GM12878 (cell line): ENCODE results near the gene SMIM26. TPM values are rescaled to one million over a fixed set of nuclear protein-coding genes. Genes with fewer than 3 reads are reported as not detected.

ENCODE experiments used
- ATF7 ChIP-seq: fragments of 450-650 bp; IDR thresholded peaks from 2 replicates; pipeline ENCODE4 v1.6.1; 2016; ENCODE audit warnings: low read depth, mild to moderate bottlenecking
- BHLHE40 ChIP-seq, 2 experiments: fragments of 450-650 bp in 1 of 2; IDR thresholded peaks; 2 replicates each; pipeline ENCODE4 v1.6.1; 2011 to 2017; ENCODE audit warnings: low read depth in 2 of 2, borderline replicate concordance in 1 of 2, improper control_type of control experiment in 1 of 2, low read length in 1 of 2, mild to moderate bottlenecking in 1 of 2
- CBFB ChIP-seq: IDR thresholded peaks from 2 replicates; pipeline ENCODE4 v1.6.1; 2016; ENCODE audit warnings: antibody characterized with exemption, low read depth
- EP300 ChIP-seq, 2 experiments: fragments of 150-350 bp in 1 of 2; IDR thresholded peaks; 2 replicates each; pipeline ENCODE4 v1.6.1; 2011 to 2012; ENCODE audit warnings: low read depth in 2 of 2, low read length in 2 of 2, borderline replicate concordance in 1 of 2, improper control_type of control experiment in 1 of 2, inconsistent platforms in 1 of 2; ENCODE audit not compliant: control insufficient read depth in 1 of 2
- JUNB ChIP-seq: IDR thresholded peaks from 2 replicates; pipeline ENCODE4 v1.6.1; 2016; ENCODE audit warnings: antibody characterized with exemption, mild to moderate bottlenecking
- NR2F1 ChIP-seq: fragments of 450-650 bp; conservative IDR thresholded peaks from 2 replicates; pipeline ENCODE4 v1.6.1; 2017; ENCODE audit warnings: mild to moderate bottlenecking
- POLR2AphosphoS2 ChIP-seq: IDR thresholded peaks from 2 replicates; pipeline ENCODE4 v1.6.1; 2011; ENCODE audit warnings: low read depth, mild to moderate bottlenecking, low read length, improper control_type of control experiment, moderate library complexity
- SPI1 ChIP-seq: IDR thresholded peaks from 2 replicates; pipeline ENCODE4 v1.6.1; 2011; ENCODE audit warnings: low read depth, mild to moderate bottlenecking, low read length, moderate library complexity, borderline replicate concordance; ENCODE audit not compliant: insufficient read depth
- YBX1 ChIP-seq: fragments of 450-650 bp; IDR thresholded peaks from 2 replicates; pipeline ENCODE4 v1.6.1; 2016; ENCODE audit warnings: antibody characterized with exemption
- ZNF384 ChIP-seq: IDR thresholded peaks from 2 replicates; pipeline ENCODE4 v1.6.1; 2012; ENCODE audit warnings: low read depth, mild to moderate bottlenecking, low read length, improper control_type of control experiment, borderline replicate concordance
- ZSCAN29 ChIP-seq: fragments of 450-650 bp; IDR thresholded peaks from 2 replicates; pipeline ENCODE4 v1.6.1; 2017; ENCODE audit warnings: mild to moderate bottlenecking, moderate library complexity
- polyA plus RNA-seq, 11 experiments: library from polyadenylated mRNA; depleted of rRNA in 4 of 11; unstranded in 6 of 11; stranded (reverse) in 5 of 11; fragments of >200 nt; fragmentation: Nextera tagmentation in 4 of 11; fragmentation: Illumina TruSeq in 1 of 11; extraction: Ambion mirVana in 4 of 11; extraction: Trizol in 1 of 11; gene quantifications; 1 replicate in 1 of 11; 2 replicates in 10 of 11; pipeline versions ENCODE4 v1.2.1 to v1.2.3, GENCODE V29; 2011 to 2016; ENCODE audit warnings: inconsistent platforms in 2 of 11, missing spikeins in 2 of 11, low read depth in 1 of 11
- total RNA-seq, 4 experiments: library from RNA; depleted of rRNA in 3 of 4; stranded (reverse); fragments of >200 nt in 3 of 4; fragmentation: Illumina TruSeq in 1 of 4; extraction: Trizol in 1 of 4; gene quantifications; 2 replicates each; pipeline versions ENCODE4 v1.2.1 to v1.2.3, GENCODE V29; 2013 to 2021
- TF ChIP-seq, protein P1 (sequence below): fragments of 450-650 bp; IDR thresholded peaks from 2 replicates; pipeline ENCODE4 v1.6.1; 2018; ENCODE audit warnings: mild to moderate bottlenecking, low read depth, moderate library complexity; ENCODE audit not compliant: partially characterized antibody
- TF ChIP-seq, protein P2 (sequence below): fragments of 450-650 bp; IDR thresholded peaks from 2 replicates; pipeline ENCODE4 v1.6.1; 2016; ENCODE audit warnings: mild to moderate bottlenecking, moderate library complexity, borderline replicate concordance
- TF ChIP-seq, protein P3 (sequence below): fragments of 450-650 bp; conservative IDR thresholded peaks from 2 replicates; pipeline ENCODE4 v1.6.1; 2017; ENCODE audit warnings: mild to moderate bottlenecking, moderate library complexity
- TF ChIP-seq, protein P4 (sequence below): IDR thresholded peaks from 2 replicates; pipeline ENCODE4 v1.6.1; 2011; ENCODE audit warnings: low read depth, low read length, improper control_type of control experiment, borderline replicate concordance
- TF ChIP-seq, protein P5 (sequence below): fragments of 150-350 bp; IDR thresholded peaks from 2 replicates; pipeline ENCODE4 v1.6.1; 2014; ENCODE audit warnings: mild to moderate bottlenecking, low read depth, low read length

The SMIM26 gene
- total and polyA plus RNA-seq, 10 of the 15 experiments (the other 5 are each of a cell fraction or from before 2014, with no cell fraction given) = 74.3 to 329 (median 176) TPM

DNA sequence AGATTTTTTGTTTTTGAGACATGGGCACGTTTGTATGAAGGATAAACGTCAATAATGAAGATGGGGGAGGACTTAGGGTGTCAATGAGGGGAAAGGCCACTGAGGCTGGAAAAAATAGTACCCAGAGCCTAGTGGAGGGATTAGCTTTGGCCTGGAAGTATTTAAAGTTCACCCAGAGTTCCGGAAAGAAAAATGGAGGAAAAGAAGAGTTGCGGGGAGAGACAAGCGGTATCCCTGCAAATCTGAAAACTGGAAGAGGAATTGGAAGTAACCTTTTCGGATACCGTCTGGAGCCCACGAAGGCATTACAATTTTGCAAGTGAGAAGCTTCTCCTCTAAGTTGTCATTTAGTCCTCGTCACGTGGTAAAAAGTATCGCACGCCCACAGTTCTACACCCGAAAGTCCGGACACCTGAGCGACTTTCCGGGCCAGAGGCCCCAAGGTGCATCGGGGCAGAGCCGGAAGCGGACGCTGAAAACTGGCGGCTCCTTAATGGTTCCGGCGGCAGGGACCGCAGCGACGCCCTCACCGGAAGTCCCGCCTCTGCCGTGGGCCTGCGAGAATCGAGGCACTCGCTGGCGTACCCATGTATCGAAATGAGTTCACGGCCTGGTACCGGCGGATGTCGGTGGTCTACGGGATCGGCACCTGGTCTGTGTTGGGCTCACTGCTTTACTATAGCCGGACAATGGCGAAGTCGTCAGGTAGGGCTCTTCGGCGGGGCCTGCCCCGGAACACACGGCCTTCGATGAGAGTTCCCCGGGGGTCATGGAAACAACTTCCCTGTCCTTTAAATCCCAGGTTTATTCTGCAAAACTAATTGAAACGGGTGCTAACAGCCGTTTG is at the start of gene SMIM26 (continued):
- TF ChIP-seq POLR2AphosphoS2 (peak; percentile 85), ATF7 (0 out of 2 replicates have a peak, but pooled peaks have one; percentile 38), ZSCAN29 (peak; percentile 45; the same call in 1 of the 2 replicates), CBFB (peak; percentile 55; the same call in 1 of the 2 replicates), EP300 (IDR thresholded peaks at IDR 0.05; ENCODE audit: borderline replicate concordance in 1 of 2, control insufficient read depth in 1 of 2, low read depth in 2 of 2, low read length in 2 of 2) (no peak), ZNF384 (no peak), BHLHE40 (IDR thresholded peaks at IDR 0.05; ENCODE audit: borderline replicate concordance in 1 of 2, low read depth in 2 of 2, low read length in 1 of 2) (peak; percentile 73 to 75), YBX1 (no peak), JUNB (no peak), NR2F1 (peak; percentile 30; the same call in 1 of the 2 replicates), SPI1 (no peak)
- TF ChIP-seq, protein P1, sequence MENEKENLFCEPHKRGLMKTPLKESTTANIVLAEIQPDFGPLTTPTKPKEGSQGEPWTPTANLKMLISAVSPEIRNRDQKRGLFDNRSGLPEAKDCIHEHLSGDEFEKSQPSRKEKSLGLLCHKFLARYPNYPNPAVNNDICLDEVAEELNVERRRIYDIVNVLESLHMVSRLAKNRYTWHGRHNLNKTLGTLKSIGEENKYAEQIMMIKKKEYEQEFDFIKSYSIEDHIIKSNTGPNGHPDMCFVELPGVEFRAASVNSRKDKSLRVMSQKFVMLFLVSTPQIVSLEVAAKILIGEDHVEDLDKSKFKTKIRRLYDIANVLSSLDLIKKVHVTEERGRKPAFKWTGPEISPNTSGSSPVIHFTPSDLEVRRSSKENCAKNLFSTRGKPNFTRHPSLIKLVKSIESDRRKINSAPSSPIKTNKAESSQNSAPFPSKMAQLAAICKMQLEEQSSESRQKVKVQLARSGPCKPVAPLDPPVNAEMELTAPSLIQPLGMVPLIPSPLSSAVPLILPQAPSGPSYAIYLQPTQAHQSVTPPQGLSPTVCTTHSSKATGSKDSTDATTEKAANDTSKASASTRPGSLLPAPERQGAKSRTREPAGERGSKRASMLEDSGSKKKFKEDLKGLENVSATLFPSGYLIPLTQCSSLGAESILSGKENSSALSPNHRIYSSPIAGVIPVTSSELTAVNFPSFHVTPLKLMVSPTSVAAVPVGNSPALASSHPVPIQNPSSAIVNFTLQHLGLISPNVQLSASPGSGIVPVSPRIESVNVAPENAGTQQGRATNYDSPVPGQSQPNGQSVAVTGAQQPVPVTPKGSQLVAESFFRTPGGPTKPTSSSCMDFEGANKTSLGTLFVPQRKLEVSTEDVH = peak; percentile 74
- TF ChIP-seq, protein P2, sequence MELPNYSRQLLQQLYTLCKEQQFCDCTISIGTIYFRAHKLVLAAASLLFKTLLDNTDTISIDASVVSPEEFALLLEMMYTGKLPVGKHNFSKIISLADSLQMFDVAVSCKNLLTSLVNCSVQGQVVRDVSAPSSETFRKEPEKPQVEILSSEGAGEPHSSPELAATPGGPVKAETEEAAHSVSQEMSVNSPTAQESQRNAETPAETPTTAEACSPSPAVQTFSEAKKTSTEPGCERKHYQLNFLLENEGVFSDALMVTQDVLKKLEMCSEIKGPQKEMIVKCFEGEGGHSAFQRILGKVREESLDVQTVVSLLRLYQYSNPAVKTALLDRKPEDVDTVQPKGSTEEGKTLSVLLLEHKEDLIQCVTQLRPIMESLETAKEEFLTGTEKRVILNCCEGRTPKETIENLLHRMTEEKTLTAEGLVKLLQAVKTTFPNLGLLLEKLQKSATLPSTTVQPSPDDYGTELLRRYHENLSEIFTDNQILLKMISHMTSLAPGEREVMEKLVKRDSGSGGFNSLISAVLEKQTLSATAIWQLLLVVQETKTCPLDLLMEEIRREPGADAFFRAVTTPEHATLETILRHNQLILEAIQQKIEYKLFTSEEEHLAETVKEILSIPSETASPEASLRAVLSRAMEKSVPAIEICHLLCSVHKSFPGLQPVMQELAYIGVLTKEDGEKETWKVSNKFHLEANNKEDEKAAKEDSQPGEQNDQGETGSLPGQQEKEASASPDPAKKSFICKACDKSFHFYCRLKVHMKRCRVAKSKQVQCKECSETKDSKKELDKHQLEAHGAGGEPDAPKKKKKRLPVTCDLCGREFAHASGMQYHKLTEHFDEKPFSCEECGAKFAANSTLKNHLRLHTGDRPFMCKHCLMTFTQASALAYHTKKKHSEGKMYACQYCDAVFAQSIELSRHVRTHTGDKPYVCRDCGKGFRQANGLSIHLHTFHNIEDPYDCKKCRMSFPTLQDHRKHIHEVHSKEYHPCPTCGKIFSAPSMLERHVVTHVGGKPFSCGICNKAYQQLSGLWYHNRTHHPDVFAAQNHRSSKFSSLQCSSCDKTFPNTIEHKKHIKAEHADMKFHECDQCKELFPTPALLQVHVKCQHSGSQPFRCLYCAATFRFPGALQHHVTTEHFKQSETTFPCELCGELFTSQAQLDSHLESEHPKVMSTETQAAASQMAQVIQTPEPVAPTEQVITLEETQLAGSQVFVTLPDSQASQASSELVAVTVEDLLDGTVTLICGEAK = peak; percentile 97
- TF ChIP-seq, protein P3, sequence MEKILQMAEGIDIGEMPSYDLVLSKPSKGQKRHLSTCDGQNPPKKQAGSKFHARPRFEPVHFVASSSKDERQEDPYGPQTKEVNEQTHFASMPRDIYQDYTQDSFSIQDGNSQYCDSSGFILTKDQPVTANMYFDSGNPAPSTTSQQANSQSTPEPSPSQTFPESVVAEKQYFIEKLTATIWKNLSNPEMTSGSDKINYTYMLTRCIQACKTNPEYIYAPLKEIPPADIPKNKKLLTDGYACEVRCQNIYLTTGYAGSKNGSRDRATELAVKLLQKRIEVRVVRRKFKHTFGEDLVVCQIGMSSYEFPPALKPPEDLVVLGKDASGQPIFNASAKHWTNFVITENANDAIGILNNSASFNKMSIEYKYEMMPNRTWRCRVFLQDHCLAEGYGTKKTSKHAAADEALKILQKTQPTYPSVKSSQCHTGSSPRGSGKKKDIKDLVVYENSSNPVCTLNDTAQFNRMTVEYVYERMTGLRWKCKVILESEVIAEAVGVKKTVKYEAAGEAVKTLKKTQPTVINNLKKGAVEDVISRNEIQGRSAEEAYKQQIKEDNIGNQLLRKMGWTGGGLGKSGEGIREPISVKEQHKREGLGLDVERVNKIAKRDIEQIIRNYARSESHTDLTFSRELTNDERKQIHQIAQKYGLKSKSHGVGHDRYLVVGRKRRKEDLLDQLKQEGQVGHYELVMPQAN = peak; percentile 84
- TF ChIP-seq, protein P4, sequence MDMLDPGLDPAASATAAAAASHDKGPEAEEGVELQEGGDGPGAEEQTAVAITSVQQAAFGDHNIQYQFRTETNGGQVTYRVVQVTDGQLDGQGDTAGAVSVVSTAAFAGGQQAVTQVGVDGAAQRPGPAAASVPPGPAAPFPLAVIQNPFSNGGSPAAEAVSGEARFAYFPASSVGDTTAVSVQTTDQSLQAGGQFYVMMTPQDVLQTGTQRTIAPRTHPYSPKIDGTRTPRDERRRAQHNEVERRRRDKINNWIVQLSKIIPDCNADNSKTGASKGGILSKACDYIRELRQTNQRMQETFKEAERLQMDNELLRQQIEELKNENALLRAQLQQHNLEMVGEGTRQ = peak; percentile 77
- TF ChIP-seq, protein P5, sequence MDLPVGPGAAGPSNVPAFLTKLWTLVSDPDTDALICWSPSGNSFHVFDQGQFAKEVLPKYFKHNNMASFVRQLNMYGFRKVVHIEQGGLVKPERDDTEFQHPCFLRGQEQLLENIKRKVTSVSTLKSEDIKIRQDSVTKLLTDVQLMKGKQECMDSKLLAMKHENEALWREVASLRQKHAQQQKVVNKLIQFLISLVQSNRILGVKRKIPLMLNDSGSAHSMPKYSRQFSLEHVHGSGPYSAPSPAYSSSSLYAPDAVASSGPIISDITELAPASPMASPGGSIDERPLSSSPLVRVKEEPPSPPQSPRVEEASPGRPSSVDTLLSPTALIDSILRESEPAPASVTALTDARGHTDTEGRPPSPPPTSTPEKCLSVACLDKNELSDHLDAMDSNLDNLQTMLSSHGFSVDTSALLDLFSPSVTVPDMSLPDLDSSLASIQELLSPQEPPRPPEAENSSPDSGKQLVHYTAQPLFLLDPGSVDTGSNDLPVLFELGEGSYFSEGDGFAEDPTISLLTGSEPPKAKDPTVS = 0 out of 2 replicates have a peak, but pooled peaks have one; percentile 10
